Lower lobe of right lung (tissue), 2 donors: Measurements from ENCODE around the gene ABCC5. TPM values are rescaled to one million over a fixed set of nuclear protein-coding genes. Genes with fewer than 3 reads are reported as not detected.

Source experiments
- ATAC-seq, 2 donors: fragments of 200-7000 bp; cut with Tn5 transposase; one replicate each; pipeline ENCODE4 v1.9.1; 2020 to 2022; ENCODE audit warnings: mild to moderate bottlenecking in 2 of 2, moderate library complexity in 2 of 2
- DNase-seq: peaks from one replicate; pipeline ENCODE4 v3.0.0-alpha.2; 2020
- H3K27ac ChIP-seq: fragments of 200-600 bp; one replicate; pipeline ENCODE4 v1.8.0; 2022
- H3K27me3 ChIP-seq: fragments of 200-600 bp; one replicate; pipeline ENCODE4 v1.8.0; 2022; ENCODE audit warnings: low read depth
- H3K36me3 ChIP-seq: fragments of 200-600 bp; one replicate; pipeline ENCODE4 v1.8.0; 2022; ENCODE audit warnings: mild to moderate bottlenecking
- H3K4me1 ChIP-seq: fragments of 200-600 bp; one replicate; pipeline ENCODE4 v1.8.0; 2022
- H3K4me3 ChIP-seq: fragments of 200-600 bp; one replicate; pipeline ENCODE4 v1.8.0; 2022; ENCODE audit warnings: mild to moderate bottlenecking
- H3K9me3 ChIP-seq: fragments of 200-600 bp; one replicate; pipeline ENCODE4 v1.8.0; 2022
- intact Hi-C: fragments of 100-400 bp; cut with DNase I; formaldehyde crosslinking; loops from one replicate; pipeline ENCODE4 v1.11.0; 2022
- total RNA-seq: library from RNA; stranded (reverse); fragmentation: NEBNext Ultra II Directional; extraction: Animal tissue kit (Norgen Biotek cat#: 25700); gene quantifications from one replicate; pipeline ENCODE4 v1.2.1, GENCODE V29; 2021
- TF ChIP-seq, protein P1 (sequence below): fragments of 200-600 bp; IDR thresholded peaks from one replicate; pipeline ENCODE4 v1.8.0; 2022; ENCODE audit warnings: antibody characterized with exemption, mild to moderate bottlenecking
- donor health status: DM: no; HTN: yes; CAD: no; lungs with severe emphysema.

The ABCC5 gene
- total RNA-seq, 1 donor from 2014 or later: 38.0 TPM

DNA sequence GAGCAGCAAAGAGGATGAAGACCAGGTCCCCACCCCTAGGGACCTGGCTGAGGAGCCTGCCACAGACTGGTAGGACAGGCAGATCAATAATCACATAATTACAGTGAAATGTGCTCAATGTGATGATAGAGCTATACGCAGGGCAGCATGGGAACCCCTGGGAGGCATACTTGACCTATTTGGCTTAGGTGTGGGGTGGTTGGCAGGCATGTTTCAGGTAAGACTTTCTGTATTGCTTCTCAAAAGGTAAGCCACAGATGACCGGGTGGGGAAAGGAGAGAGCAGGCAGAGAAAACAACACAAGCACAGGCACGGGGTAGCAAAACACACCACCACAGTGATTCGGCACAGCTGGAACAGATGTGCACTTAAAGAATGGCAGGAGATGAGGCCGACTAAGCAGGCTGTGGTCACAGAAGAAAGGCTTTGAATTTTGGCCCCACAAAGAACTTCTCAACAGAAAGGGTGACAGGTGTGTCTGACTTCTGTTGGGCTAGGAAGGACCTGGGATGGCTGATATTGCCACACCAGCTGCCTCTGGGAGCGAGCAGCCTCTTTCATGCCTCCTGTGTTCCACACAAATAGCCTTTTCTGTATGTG is 64.1 kb downstream of the ABCC5 start:
- Histone ChIP-seq H3K4me3 (no peak overlapping the region), H3K36me3 (peaks cover 44% of the 10 kb centered on the region), H3K4me1 (no peaks in the 10 kb centered on the region), H3K9me3 (no peaks in the 10 kb centered on the region), H3K27me3 (no peaks in the 10 kb centered on the region), H3K27ac (no peak overlapping the region)
- intact Hi-C loops: no loop called here
- no peak for ATAC-seq
- DNase-seq: no peak
- TF ChIP-seq, protein P1, sequence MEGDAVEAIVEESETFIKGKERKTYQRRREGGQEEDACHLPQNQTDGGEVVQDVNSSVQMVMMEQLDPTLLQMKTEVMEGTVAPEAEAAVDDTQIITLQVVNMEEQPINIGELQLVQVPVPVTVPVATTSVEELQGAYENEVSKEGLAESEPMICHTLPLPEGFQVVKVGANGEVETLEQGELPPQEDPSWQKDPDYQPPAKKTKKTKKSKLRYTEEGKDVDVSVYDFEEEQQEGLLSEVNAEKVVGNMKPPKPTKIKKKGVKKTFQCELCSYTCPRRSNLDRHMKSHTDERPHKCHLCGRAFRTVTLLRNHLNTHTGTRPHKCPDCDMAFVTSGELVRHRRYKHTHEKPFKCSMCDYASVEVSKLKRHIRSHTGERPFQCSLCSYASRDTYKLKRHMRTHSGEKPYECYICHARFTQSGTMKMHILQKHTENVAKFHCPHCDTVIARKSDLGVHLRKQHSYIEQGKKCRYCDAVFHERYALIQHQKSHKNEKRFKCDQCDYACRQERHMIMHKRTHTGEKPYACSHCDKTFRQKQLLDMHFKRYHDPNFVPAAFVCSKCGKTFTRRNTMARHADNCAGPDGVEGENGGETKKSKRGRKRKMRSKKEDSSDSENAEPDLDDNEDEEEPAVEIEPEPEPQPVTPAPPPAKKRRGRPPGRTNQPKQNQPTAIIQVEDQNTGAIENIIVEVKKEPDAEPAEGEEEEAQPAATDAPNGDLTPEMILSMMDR: no peak

DNA sequence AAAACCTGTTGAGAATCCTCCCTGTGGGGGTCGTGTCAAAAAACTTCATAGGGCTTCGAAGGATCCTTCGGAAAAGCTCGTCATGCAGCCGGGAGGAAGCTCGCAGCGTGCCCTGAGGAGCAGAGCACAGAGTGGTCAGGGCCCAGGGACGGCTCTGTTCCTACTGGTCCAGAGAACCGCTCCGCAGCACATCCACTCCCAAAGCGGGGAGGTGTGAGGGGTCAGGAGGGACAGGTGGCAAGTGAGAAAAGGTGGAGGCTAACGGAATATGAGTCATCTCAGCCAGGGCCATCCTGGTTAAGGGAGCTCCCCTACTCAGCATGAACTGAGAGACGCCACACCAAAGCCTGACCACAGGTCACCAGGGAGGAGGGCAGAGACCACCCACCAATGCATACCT is 66.2 kb downstream of the ABCC5 start:
- Histone ChIP-seq H3K9me3 (no peaks in the 10 kb centered on the region), H3K4me1 (no peaks in the 10 kb centered on the region), H3K4me3 (no peak overlapping the region), H3K27me3 (no peaks in the 10 kb centered on the region), H3K36me3 (peaks cover 53% of the 10 kb centered on the region), H3K27ac (no peak overlapping the region)
- ATAC-seq: no peak
- intact Hi-C loops: no loop called here
- TF ChIP-seq, protein P1: no peak
- no peak for DNase-seq

DNA sequence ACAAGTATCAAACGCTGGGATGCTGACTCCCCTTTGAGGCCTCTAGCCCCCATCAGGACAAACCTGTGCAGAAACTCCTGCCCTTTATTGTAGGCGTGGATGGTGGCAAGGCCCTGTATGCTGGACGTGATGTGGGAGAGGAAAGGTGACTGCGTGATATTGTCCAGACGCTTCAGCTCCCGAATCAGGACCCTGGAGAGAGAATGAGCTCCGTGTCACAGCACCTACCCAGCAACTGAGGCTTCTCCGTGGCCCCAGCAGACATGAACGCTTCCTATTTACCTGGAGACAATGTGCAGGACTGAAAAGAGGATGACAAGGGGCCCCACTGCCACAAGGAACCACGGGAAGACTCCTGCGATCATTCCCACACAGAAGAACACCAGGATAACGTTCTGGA is 68.0 kb downstream of the ABCC5 start:
- intact Hi-C loops: no loop called here
- H3K36me3 ChIP-seq: peaks cover 69% of the 10 kb centered on the region
- TF ChIP-seq, protein P1: no peak
- H3K4me3 ChIP-seq: no peak overlapping the region
- no peaks in the 10 kb centered on the region for H3K9me3 ChIP-seq
- no peak overlapping the region for H3K27ac ChIP-seq
- no peak for DNase-seq
- no peak for ATAC-seq
- no peaks in the 10 kb centered on the region for H3K4me1 ChIP-seq
- H3K27me3 ChIP-seq: no peaks in the 10 kb centered on the region

DNA sequence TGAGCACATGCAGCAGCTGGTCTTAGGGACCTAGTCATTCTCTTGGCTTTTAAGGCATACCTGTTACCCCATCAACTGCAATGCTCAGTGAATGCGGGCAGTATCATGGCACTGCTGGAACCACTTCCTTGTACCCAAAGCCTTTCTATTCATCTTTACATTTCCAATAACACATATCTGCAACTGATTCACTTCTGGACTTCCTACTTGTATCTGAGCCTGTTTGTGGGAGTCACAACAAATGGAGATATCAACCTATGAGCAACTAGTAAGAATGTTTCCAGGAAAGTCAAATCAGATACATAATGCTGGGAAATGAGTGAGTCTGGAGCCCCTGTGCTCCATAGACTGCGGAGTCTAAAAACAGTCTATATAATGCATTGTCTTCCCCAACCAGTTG is 71.6 kb downstream of the ABCC5 start:
- intact Hi-C loops: no loop called here
- TF ChIP-seq, protein P1: no peak
- ATAC-seq: no peak
- Histone ChIP-seq H3K9me3 (no peaks in the 10 kb centered on the region), H3K27ac (no peak overlapping the region), H3K27me3 (no peaks in the 10 kb centered on the region), H3K4me3 (no peak overlapping the region), H3K36me3 (peaks cover 75% of the 10 kb centered on the region), H3K4me1 (no peaks in the 10 kb centered on the region)
- no peak for DNase-seq

DNA sequence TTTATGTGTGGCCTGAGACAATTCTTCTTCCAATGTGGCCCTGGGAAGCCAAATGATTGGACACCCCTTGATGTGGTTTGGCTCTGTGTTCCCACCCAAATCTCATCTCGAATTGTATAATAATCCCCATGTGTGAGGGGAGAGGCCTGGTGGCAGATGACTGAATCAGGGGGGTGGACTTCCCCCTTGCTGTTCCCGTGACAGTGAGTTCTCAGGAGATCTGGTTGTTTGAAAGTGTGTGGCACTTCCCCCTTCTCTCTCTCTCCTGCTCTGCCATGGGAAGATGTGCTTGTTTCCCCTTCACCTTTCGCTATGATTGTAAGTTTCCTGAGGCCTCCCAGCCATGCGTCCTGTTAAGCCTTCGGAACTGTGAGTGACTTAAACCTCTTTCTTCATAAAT is 72.9 kb downstream of the ABCC5 start:
- TF ChIP-seq, protein P1: no peak
- Histone ChIP-seq H3K9me3 (no peaks in the 10 kb centered on the region), H3K27me3 (no peaks in the 10 kb centered on the region), H3K4me3 (no peak overlapping the region), H3K27ac (no peak overlapping the region), H3K36me3 (peaks cover 70% of the 10 kb centered on the region), H3K4me1 (no peaks in the 10 kb centered on the region)
- intact Hi-C loops: no loop called here
- DNase-seq: no peak
- ATAC-seq: no peak
